ENCODE measurements around the gene CCDC182.

Gene CCDC182

GRCh38 chr17:57745242-57745641 is at the start of gene CCDC182:
Gene CCDC182 (minus strand): TSS chr17:57745299. CDS start chr17:57745272, 27 bp downstream.
- DNase-seq (ENCODE audit: low read depth, low spot score): no peak
- TF ChIP-seq ZNF274 (IDR thresholded peaks at IDR 0.05; ENCODE audit: low read depth, low read length) (no peak), SUZ12 (IDR thresholded peaks at IDR 0.05; ENCODE audit: extremely low read depth, insufficient read depth, insufficient read length) (no peak), YY1 (IDR thresholded peaks at IDR 0.05; ENCODE audit: insufficient read depth, insufficient read length) (no peak)
- H3K4me3 ChIP-seq (ENCODE audit: insufficient read length, low read depth): no peak within 1 kb of the TSS
- no peaks in the 10 kb centered on the region for H3K4me1 ChIP-seq (ENCODE audit: insufficient read depth, insufficient read length)
- H3K27me3 ChIP-seq (ENCODE audit: insufficient read depth, insufficient read length): no peaks in the 10 kb centered on the region
- no peaks in the 10 kb centered on the region for H3K36me3 ChIP-seq (ENCODE audit: insufficient read depth, insufficient read length, low read length)
- H3K9me3 ChIP-seq (ENCODE audit: insufficient read depth, low read length): no peaks in the 10 kb centered on the region; the same call in 1 of the 2 replicates
- no peak within 1 kb of the TSS for H3K9ac ChIP-seq (ENCODE audit: insufficient read length, low read depth)

- no peak for DNase-seq (ENCODE audit: low read depth, low spot score)
- H3K9ac ChIP-seq (ENCODE audit: insufficient read length, low read depth): no peak overlapping the region
- no peaks in the 10 kb centered on the region for H3K36me3 ChIP-seq (ENCODE audit: insufficient read depth, insufficient read length, low read length)
- H3K4me1 ChIP-seq (ENCODE audit: insufficient read depth, insufficient read length): peaks cover 4% of the 10 kb centered on the region
- no peak overlapping the region for H3K4me3 ChIP-seq (ENCODE audit: insufficient read length, low read depth)
- no peak for TF ChIP-seq YY1 (IDR thresholded peaks at IDR 0.05; ENCODE audit: insufficient read depth, insufficient read length)
- no peak for TF ChIP-seq SUZ12 (IDR thresholded peaks at IDR 0.05; ENCODE audit: extremely low read depth, insufficient read depth, insufficient read length)
- no peak for TF ChIP-seq ZNF274 (IDR thresholded peaks at IDR 0.05; ENCODE audit: low read depth, low read length)
- H3K27me3 ChIP-seq (ENCODE audit: insufficient read depth, insufficient read length): no peaks in the 10 kb centered on the region
- no peaks in the 10 kb centered on the region for H3K9me3 ChIP-seq (ENCODE audit: insufficient read depth, low read length)
Observed at GRCh38 chr17:57794841-57795240, 49.7 kb upstream of the CCDC182 start.

DNA sequence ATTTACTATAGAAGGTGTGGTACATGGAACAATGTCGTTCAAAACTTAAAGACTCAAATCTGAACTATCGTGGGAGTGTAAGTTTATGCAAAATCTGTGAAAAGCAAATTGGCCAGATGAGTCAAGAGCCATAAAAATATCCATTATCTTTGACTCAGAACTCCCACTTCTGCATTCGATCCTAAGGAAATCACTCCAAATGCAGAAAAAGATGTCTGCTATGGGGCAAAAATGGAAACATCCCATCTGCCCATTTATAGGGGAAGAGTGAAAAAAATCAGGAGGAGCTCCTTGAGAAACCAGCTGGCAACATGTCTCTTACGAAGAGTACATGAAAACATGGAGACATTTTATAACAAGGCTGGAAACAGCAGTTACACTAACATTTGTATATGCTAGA is 43.6 kb upstream of the CCDC182 start:
- Histone ChIP-seq H3K4me3 (ENCODE audit: insufficient read length, low read depth) (no peak overlapping the region), H3K36me3 (ENCODE audit: insufficient read depth, insufficient read length, low read length) (no peaks in the 10 kb centered on the region), H3K9me3 (ENCODE audit: insufficient read depth, low read length) (no peaks in the 10 kb centered on the region), H3K9ac (ENCODE audit: insufficient read length, low read depth) (no peak overlapping the region), H3K4me1 (ENCODE audit: insufficient read depth, insufficient read length) (peaks cover 11% of the 10 kb centered on the region), H3K27me3 (ENCODE audit: insufficient read depth, insufficient read length) (peaks cover 9% of the 10 kb centered on the region)
- DNase-seq (ENCODE audit: low read depth, low spot score): no peak
- no peak for TF ChIP-seq ZNF274 (IDR thresholded peaks at IDR 0.05; ENCODE audit: low read depth, low read length)
- TF ChIP-seq YY1 (IDR thresholded peaks at IDR 0.05; ENCODE audit: insufficient read depth, insufficient read length): no peak
- TF ChIP-seq SUZ12 (IDR thresholded peaks at IDR 0.05; ENCODE audit: extremely low read depth, insufficient read depth, insufficient read length): no peak

GRCh38 chr17:57785022-57785421 is 39.9 kb upstream of the CCDC182 start:
- Histone ChIP-seq H3K4me1 (ENCODE audit: insufficient read depth, insufficient read length) (peaks cover 19% of the 10 kb centered on the region), H3K27me3 (ENCODE audit: insufficient read depth, insufficient read length) (peaks cover 9% of the 10 kb centered on the region), H3K4me3 (ENCODE audit: insufficient read length, low read depth) (no peak overlapping the region), H3K36me3 (ENCODE audit: insufficient read depth, insufficient read length, low read length) (no peaks in the 10 kb centered on the region), H3K9me3 (ENCODE audit: insufficient read depth, low read length) (no peaks in the 10 kb centered on the region), H3K9ac (ENCODE audit: insufficient read length, low read depth) (no peak overlapping the region)
- TF ChIP-seq SUZ12 (IDR thresholded peaks at IDR 0.05; ENCODE audit: extremely low read depth, insufficient read depth, insufficient read length) (no peak), ZNF274 (IDR thresholded peaks at IDR 0.05; ENCODE audit: low read depth, low read length) (no peak), YY1 (IDR thresholded peaks at IDR 0.05; ENCODE audit: insufficient read depth, insufficient read length) (no peak)
- no peak for DNase-seq (ENCODE audit: low read depth, low spot score)

- no peaks in the 10 kb centered on the region for H3K9me3 ChIP-seq (ENCODE audit: insufficient read depth, low read length)
- no peak for TF ChIP-seq YY1 (IDR thresholded peaks at IDR 0.05; ENCODE audit: insufficient read depth, insufficient read length)
- no peak for TF ChIP-seq SUZ12 (IDR thresholded peaks at IDR 0.05; ENCODE audit: extremely low read depth, insufficient read depth, insufficient read length)
- TF ChIP-seq ZNF274 (IDR thresholded peaks at IDR 0.05; ENCODE audit: low read depth, low read length): no peak
- no peak overlapping the region for H3K4me3 ChIP-seq (ENCODE audit: insufficient read length, low read depth)
- no peaks in the 10 kb centered on the region for H3K36me3 ChIP-seq (ENCODE audit: insufficient read depth, insufficient read length, low read length)
- no peak overlapping the region for H3K9ac ChIP-seq (ENCODE audit: insufficient read length, low read depth)
- peaks cover 9% of the 10 kb centered on the region for H3K27me3 ChIP-seq (ENCODE audit: insufficient read depth, insufficient read length)
- no peak for DNase-seq (ENCODE audit: low read depth, low spot score)
- H3K4me1 ChIP-seq (ENCODE audit: insufficient read depth, insufficient read length): peaks cover 17% of the 10 kb centered on the region
Observed at GRCh38 chr17:57784226-57784895, 39.3 kb upstream of the CCDC182 start.

DNA sequence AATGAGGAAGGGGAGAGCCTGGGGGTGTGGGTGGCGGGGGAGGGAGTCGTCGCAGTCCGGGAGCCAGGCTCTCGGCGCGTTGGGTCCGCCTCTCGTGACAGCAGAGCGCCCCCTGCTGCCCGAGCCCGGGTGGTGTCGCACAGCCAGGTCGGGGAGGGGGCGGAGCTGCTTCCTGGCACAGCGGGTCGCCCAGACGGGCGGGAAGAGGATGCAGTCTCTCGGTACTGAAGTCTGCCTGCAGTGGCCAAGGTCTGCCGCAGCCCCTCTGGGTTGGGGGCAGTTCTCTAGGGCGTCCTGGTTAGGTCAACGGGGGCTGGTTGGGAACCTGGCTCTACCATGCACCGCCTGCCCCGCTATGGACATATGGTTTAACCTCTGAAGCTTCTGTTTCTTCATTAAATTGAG is 38.2 kb upstream of the CCDC182 start:
- peak; percentile 76 for DNase-seq (ENCODE audit: low read depth, low spot score)
- H3K4me1 ChIP-seq (ENCODE audit: insufficient read depth, insufficient read length): peaks cover 17% of the 10 kb centered on the region
- H3K27me3 ChIP-seq (ENCODE audit: insufficient read depth, insufficient read length): peaks cover 9% of the 10 kb centered on the region
- H3K4me3 ChIP-seq (ENCODE audit: insufficient read length, low read depth): no peak overlapping the region
- no peaks in the 10 kb centered on the region for H3K9me3 ChIP-seq (ENCODE audit: insufficient read depth, low read length)
- peak overlapping the region; percentile 47 for H3K9ac ChIP-seq (ENCODE audit: insufficient read length, low read depth)
- no peak for TF ChIP-seq SUZ12 (IDR thresholded peaks at IDR 0.05; ENCODE audit: extremely low read depth, insufficient read depth, insufficient read length)
- H3K36me3 ChIP-seq (ENCODE audit: insufficient read depth, insufficient read length, low read length): no peaks in the 10 kb centered on the region

DNA sequence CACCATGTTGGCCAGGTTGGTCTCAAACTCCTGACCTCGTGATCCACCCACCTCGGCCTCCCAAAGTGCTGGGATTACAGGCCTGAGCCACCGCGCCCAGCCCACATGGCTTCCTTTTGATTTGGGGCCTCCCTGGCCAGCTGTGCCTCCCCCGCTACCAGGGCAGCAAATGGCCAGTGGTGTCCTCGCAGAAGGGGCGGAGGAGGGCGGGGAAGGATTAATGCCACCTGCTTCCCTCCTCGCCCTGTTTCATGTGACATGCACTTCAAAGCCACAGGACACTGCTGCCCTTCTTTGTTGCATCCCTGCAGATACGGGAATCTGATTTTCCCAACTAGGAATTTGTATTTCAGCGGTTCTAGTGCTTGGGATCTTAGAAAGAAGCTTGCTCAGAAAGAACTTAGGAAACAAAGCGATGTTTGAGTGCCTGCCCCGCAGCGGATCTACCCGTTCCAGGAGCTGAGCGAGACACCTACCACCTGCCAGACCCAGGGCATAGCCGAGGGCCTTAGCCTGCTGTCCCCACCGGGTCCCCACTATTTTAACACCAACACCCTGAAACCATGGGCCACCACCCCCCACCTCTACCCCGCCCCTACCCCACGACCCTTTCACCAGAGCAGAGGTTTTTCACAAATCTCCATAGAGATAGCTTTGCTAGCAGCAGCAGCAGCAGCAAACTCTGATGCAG is 37.7 kb upstream of the CCDC182 start:
- Histone ChIP-seq H3K36me3 (ENCODE audit: insufficient read depth, insufficient read length, low read length) (no peaks in the 10 kb centered on the region), H3K9me3 (ENCODE audit: insufficient read depth, low read length) (no peaks in the 10 kb centered on the region), H3K9ac (ENCODE audit: insufficient read length, low read depth) (no peak overlapping the region), H3K4me1 (ENCODE audit: insufficient read depth, insufficient read length) (peaks cover 17% of the 10 kb centered on the region), H3K27me3 (ENCODE audit: insufficient read depth, insufficient read length) (peaks cover 9% of the 10 kb centered on the region), H3K4me3 (ENCODE audit: insufficient read length, low read depth) (no peak overlapping the region)
- DNase-seq (ENCODE audit: low read depth, low spot score): no peak
- TF ChIP-seq ZNF274 (IDR thresholded peaks at IDR 0.05; ENCODE audit: low read depth, low read length) (no peak), YY1 (IDR thresholded peaks at IDR 0.05; ENCODE audit: insufficient read depth, insufficient read length) (no peak), SUZ12 (IDR thresholded peaks at IDR 0.05; ENCODE audit: extremely low read depth, insufficient read depth, insufficient read length) (no peak)

Data from NT2/D1 (cell line).